Measurements from ENCODE around the gene LY86. TPM values are rescaled to one million over a fixed set of nuclear protein-coding genes. Genes with fewer than 3 reads are reported as not detected.
A peak's percentile ranks its signal among the peaks of the same experiment; 100 is the strongest.
"Not testable (repeated sequence)": the region's sequence is repeated elsewhere in the genome, so short reads cannot be mapped to it uniquely, and the experiment has no call there.

The LY86 gene
- polyA plus RNA-seq, 3 donors from 2014 or later = 3.2 to 26.3 (median 17.1) TPM

DNA sequence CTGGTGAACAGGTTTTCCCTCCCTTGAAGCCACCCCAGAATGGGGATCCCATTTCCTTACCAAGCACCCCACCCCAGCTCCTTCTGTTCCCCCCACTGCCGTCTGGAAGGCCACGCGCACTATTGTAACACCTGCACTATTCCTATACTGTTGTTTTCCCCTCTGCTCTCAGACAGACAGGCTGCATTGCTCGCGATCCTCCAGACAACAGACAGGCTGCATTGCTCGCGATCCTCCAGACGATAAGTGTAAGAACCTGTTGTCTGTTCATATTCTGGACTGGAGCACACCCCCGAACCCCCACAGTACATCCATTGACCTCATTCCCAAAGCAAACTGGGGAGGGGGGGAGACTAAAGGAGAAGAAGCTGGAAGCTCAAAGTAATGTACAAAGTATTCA, 72.7 kb downstream of the LY86 start:
- Mint-ChIP-seq H3K36me3 (no peaks in the 10 kb centered on the region), H3K4me3 (no peak overlapping the region), H3K27ac (peak overlapping the region in 2 of 6 donors; percentile 34 to 42), H3K4me1 (peaks cover 18 to 29% of the 10 kb centered on the region in 2 donors), H3K27me3 (ENCODE audit: low read depth in 3 of 3) (peaks cover 0 to 8% (median 2%) of the 10 kb centered on the region in 3 donors), H3K9me3 (no peaks in the 10 kb centered on the region)
- no peak for DNase-seq

DNA sequence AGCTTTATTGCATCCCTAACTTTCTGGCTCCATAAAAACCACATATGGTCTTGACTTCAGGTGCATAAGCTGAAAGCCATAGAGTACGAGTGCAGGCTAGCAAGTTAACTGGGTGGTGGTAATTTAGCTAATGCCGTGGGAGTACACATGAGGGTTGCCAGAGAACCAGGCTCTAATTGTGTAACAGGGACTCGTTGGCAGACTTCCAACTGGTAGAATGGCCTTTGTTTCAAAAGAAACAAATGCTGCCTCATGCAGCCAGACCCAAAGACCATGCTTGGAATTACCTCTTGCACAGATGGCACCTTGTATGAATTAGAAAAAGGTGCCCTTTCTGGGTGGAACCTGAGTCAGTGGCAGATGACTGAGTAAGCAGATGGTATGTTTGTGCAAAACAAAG, 73.2 kb downstream of the LY86 start:
- Mint-ChIP-seq H3K36me3 (no peaks in the 10 kb centered on the region), H3K27me3 (ENCODE audit: low read depth in 3 of 3) (peaks cover 0 to 8% (median 2%) of the 10 kb centered on the region in 3 donors), H3K4me3 (no peak overlapping the region), H3K27ac (peak overlapping the region in 1 of 6 donors; percentile 8), H3K9me3 (no peaks in the 10 kb centered on the region), H3K4me1 (peaks cover 15 to 25% of the 10 kb centered on the region in 2 donors)
- DNase-seq = no peak

DNA sequence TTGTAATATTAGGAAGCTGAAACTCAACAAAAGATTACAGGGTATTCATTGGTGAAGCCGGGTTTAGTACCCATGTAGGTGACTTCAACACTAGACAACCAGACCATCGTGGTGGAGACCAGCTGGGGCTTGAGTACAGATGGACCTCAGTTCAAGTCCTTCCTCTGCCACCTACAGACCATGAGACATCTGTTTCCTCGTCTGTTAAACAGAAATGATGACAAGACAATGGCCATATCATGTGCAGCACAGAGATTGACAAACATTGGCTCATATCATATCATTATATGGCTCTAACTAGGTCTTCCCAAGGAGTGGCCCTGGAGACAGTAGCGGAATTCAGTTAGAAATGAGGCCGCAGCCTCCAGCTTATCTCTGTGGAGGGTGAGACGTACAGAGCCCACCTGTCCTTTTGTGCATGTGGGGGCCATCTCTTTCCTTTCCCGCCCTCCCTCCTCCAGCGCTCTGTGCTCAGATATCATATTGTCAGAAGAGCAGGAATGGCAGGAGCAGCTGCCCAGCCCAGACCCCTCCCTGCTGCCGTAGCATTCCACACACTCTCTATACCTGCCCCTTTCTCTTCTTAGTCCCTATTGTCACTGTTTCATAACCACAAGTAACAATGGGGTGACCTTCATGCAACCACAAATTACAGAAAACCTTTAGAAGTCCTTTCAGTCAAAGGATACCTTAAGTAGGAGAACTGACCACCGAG, 75.1 kb downstream of the LY86 start:
- Mint-ChIP-seq H3K9me3 (no peaks in the 10 kb centered on the region), H3K4me3 (no peak overlapping the region), H3K27me3 (ENCODE audit: low read depth in 3 of 3) (peaks cover 0 to 10% (median 2%) of the 10 kb centered on the region in 3 donors), H3K36me3 (no peaks in the 10 kb centered on the region), H3K4me1 (peaks cover 9 to 12% of the 10 kb centered on the region in 2 donors), H3K27ac (no peak overlapping the region)
- no peak for DNase-seq

DNA sequence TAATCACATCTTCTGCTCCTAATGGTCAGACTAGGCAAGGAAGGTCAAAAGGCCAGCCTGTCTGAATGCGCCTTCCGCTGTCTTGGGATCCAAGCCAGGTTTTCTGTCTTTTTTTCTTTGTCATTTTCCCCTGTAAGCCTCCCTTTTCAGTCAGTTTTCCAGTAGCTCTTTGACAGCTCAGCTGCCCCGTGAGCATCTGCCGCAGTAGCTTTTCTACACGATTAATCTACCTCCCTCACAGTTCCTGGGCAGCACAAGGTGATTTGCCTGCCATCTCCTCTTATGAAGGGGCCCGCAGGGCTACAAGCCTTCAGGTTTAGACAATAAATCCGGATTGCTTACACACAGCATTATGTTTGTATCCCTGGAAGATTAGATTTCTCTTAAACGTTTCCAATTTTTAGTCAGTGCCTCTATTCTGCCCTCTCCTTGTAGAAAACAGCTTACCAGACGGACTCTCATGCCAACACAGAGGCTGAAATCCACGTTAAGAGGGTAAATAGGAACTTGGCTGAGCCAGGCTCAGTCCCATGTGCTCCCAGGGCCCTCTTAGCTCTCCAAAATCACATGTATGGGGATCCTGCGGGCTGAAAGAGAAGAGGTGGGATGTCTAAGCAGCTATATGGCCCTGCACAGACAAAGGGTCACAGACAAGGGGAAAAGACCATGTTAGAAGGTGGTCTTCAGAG, 77.2 kb downstream of the LY86 start:
- Mint-ChIP-seq H3K4me3 (no peak overlapping the region), H3K27me3 (ENCODE audit: low read depth in 3 of 3) (peaks cover 2 to 7% (median 2%) of the 10 kb centered on the region in 3 donors), H3K36me3 (no peaks in the 10 kb centered on the region), H3K27ac (no peak overlapping the region), H3K4me1 (no peaks in the 10 kb centered on the region), H3K9me3 (no peaks in the 10 kb centered on the region)
- DNase-seq = no peak

DNA sequence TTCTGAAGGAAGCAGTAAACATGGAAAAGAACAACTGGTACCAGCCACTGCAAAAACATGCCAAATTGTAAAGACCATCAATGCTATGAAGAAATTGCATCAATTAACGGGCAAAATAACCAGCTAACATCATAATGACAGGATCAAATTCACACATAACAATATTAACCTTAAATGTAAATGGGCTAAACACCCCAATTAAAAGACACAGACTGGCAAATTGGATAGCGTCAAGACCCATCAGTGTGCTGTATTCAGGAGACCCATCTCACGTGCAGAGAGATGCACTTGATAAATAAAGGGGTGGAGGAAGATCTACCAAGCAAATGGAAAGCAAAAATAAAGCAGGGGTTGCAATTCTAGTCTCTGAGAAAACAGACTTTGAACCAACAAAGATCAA, 81.6 kb downstream of the LY86 start:
- not testable (repeated sequence) for DNase-seq; H3K36me3 Mint-ChIP-seq; H3K4me1 Mint-ChIP-seq; H3K9me3 Mint-ChIP-seq; H3K27me3 Mint-ChIP-seq (ENCODE audit: low read depth in 3 of 3); H3K4me3 Mint-ChIP-seq; H3K27ac Mint-ChIP-seq

GRCh38 chr6:6674872-6675271, 86.4 kb downstream of the LY86 start:
- Mint-ChIP-seq H3K36me3 (no peaks in the 10 kb centered on the region), H3K4me3 (no peak overlapping the region), H3K27ac (no peak overlapping the region), H3K27me3 (ENCODE audit: low read depth in 3 of 3) (peaks cover 0 to 6% (median 4%) of the 10 kb centered on the region in 3 donors), H3K9me3 (no peaks in the 10 kb centered on the region), H3K4me1 (peaks cover 3 to 8% of the 10 kb centered on the region in 2 donors)
- DNase-seq = no peak

DNA sequence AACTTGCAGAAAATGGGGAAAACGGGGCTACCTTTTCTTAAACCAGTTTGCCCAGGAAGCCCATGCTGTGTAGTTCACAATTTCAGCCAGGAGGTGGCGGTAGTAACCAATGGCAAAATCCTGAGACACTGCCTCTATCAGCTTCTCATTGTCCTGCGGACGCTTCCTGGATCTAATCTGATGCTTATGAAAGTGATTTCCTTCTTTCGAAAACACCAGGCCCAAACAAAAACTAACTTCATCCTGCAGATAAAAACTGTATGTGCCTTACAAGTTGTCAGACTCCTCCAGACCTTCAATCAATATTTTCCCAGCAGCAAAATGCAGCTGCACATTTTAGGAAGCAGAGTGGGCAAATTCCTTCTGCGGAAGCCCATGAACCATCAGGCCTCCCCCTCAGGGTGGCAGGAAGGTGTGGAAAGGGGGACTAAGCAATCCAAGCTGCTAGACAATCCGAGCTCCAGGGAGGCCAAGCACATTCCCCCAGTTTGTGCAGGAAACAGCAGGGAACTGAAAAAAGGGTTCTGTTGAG, 88.5 kb downstream of the LY86 start:
- Mint-ChIP-seq H3K36me3 (no peaks in the 10 kb centered on the region), H3K4me1 (peaks cover 3 to 8% of the 10 kb centered on the region in 2 donors), H3K9me3 (no peaks in the 10 kb centered on the region), H3K27me3 (ENCODE audit: low read depth in 3 of 3) (peaks cover 0 to 4% (median 1%) of the 10 kb centered on the region in 3 donors), H3K4me3 (peak overlapping the region in 1 of 5 donors; percentile 1), H3K27ac (peak overlapping the region in 1 of 6 donors; percentile 20)
- DNase-seq = peak; percentile 58 to 64 (median 58)

GRCh38 chr6:6678185-6678671, 89.7 kb downstream of the LY86 start:
- Mint-ChIP-seq H3K27ac (no peak overlapping the region), H3K9me3 (no peaks in the 10 kb centered on the region), H3K4me3 (no peak overlapping the region), H3K36me3 (no peaks in the 10 kb centered on the region), H3K27me3 (ENCODE audit: low read depth in 3 of 3) (peaks cover 0 to 4% (median 3%) of the 10 kb centered on the region in 3 donors), H3K4me1 (peaks cover 3 to 8% of the 10 kb centered on the region in 2 donors)
- no peak for DNase-seq

DNA sequence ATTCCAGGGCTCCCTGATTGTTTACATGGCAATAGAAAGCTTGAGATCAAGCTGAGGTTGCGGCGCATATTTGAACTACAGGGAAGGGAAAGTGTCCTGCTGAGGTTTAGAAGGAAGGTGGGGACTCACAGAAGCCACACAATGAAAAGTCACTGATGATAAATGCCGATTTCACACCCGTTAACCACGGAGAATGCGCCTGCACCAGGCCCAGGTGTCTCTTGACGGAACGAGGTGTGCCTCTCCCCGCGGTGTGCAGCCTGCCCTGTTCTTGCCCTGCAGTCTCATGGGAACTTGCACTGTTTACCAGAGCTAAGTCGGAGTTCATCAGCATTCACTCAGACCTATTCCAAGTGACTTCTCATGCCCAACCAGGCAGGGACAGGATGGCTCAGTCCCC, 90.3 kb downstream of the LY86 start:
- Mint-ChIP-seq H3K9me3 (no peaks in the 10 kb centered on the region), H3K4me1 (peaks cover 3 to 8% of the 10 kb centered on the region in 2 donors), H3K27me3 (ENCODE audit: low read depth in 3 of 3) (peaks cover 0 to 4% (median 3%) of the 10 kb centered on the region in 3 donors), H3K4me3 (no peak overlapping the region), H3K36me3 (no peaks in the 10 kb centered on the region), H3K27ac (no peak overlapping the region)
- DNase-seq = no peak

- DNase-seq = no peak
- no peaks in the 10 kb centered on the region for H3K36me3 Mint-ChIP-seq
- H3K4me1 Mint-ChIP-seq = peaks cover 7 to 12% of the 10 kb centered on the region in 2 donors
- H3K4me3 Mint-ChIP-seq = no peak overlapping the region
- H3K27me3 Mint-ChIP-seq (ENCODE audit: low read depth in 3 of 3) = peaks cover 0 to 4% (median 3%) of the 10 kb centered on the region in 3 donors
- H3K9me3 Mint-ChIP-seq = no peaks in the 10 kb centered on the region
- H3K27ac Mint-ChIP-seq = no peak overlapping the region
Measured at GRCh38 chr6:6679633-6680032, 91.1 kb downstream of the LY86 start.

DNA sequence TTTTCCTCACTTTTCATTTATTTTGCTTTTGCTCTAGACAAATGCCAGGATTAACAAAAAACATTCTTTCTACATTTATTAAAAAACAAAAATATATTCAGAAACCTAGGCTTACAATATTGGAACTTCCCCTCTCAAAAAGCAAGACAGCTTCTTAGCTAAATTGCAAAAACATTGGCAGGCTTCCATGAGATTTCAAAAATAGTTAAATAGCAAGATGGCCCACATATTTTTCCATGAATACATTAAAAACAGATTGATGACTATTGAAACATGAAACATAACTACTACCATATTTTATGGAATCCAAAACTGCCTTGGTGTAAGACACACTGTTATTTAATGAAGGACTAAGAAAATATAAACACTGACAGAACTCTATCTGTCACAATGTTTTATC, 92.0 kb downstream of the LY86 start:
- H3K27me3 Mint-ChIP-seq (ENCODE audit: low read depth in 3 of 3) = peaks cover 2 to 4% (median 3%) of the 10 kb centered on the region in 3 donors
- H3K27ac Mint-ChIP-seq = no peak overlapping the region
- H3K4me3 Mint-ChIP-seq = no peak overlapping the region
- no peak for DNase-seq
- H3K4me1 Mint-ChIP-seq = peaks cover 8 to 14% of the 10 kb centered on the region in 2 donors
- H3K36me3 Mint-ChIP-seq = no peaks in the 10 kb centered on the region
- H3K9me3 Mint-ChIP-seq = no peaks in the 10 kb centered on the region

- Mint-ChIP-seq H3K9me3 (no peaks in the 10 kb centered on the region), H3K27ac (no peak overlapping the region), H3K36me3 (no peaks in the 10 kb centered on the region), H3K4me3 (no peak overlapping the region), H3K4me1 (peaks cover 8 to 14% of the 10 kb centered on the region in 2 donors), H3K27me3 (ENCODE audit: low read depth in 3 of 3) (peaks cover 3 to 4% (median 4%) of the 10 kb centered on the region in 3 donors)
- DNase-seq = no peak
Measured at GRCh38 chr6:6681075-6681849, 92.7 kb downstream of the LY86 start.

GRCh38 chr6:6682225-6682624, 93.7 kb downstream of the LY86 start:
- Mint-ChIP-seq H3K4me3 (no peak overlapping the region), H3K4me1 (peaks cover 5 to 7% of the 10 kb centered on the region in 2 donors), H3K9me3 (no peaks in the 10 kb centered on the region), H3K27ac (no peak overlapping the region), H3K27me3 (ENCODE audit: low read depth in 3 of 3) (peaks cover 2 to 4% (median 4%) of the 10 kb centered on the region in 3 donors), H3K36me3 (no peaks in the 10 kb centered on the region)
- no peak for DNase-seq

Measured in immature natural killer cell (primary cell).